CD4-positive, alpha-beta T cell (primary cell): ENCODE measurements around the gene C2orf69. TPM values are rescaled to one million over a fixed set of nuclear protein-coding genes. Genes with fewer than 3 reads are reported as not detected.

Experiments used
- ATAC-seq: fragments of 200-7000 bp; cut with Tn5 transposase; one replicate; pipeline ENCODE4 v1.10.0; 2022; ENCODE audit warnings: mild to moderate bottlenecking; ENCODE audit not compliant: poor library complexity
- CTCF ChIA-PET: fragments of 350-600 bp; sonication (Branson Sonifier 250); formaldehyde crosslinking; loops from one replicate; lab custom pipeline; 2021; ENCODE audit warnings: antibody characterized with exemption, inconsistent platforms; lab: Charles Lee
- POLR2A ChIA-PET: fragments of 350-600 bp; sonication (Branson Sonifier 250); formaldehyde crosslinking; loops from one replicate; lab custom pipeline; 2021; ENCODE audit warnings: antibody characterized with exemption, inconsistent platforms; lab: Charles Lee
- DNase-seq, 14 experiments: peaks; one replicate each; pipeline ENCODE4 v3.0.0-alpha.2; 2013 to 2020; ENCODE audit warnings: mixed read lengths in 2 of 14
- H3K27ac ChIP-seq, 2 donors: one replicate each; pipeline versions ENCODE4 v1.5.1 to v1.7.0; 2013; ENCODE audit warnings: low read length in 2 of 2, low read depth in 1 of 2, mild to moderate bottlenecking in 1 of 2
- H3K27me3 ChIP-seq, 2 experiments: 1 replicate in 1 of 2; 2 replicates in 1 of 2; pipeline versions ENCODE4 v1.6.1 to v1.7.0; 2013; ENCODE audit warnings: low read length in 2 of 2, control low read depth in 1 of 2, mild to moderate bottlenecking in 1 of 2, moderate library complexity in 1 of 2; ENCODE audit not compliant: insufficient read depth in 2 of 2, control insufficient read depth in 1 of 2
- H3K36me3 ChIP-seq: one replicate; pipeline ENCODE4 v1.6.1; 2013; ENCODE audit warnings: low read length, control low read depth; ENCODE audit not compliant: insufficient read depth
- H3K4me1 ChIP-seq: one replicate; pipeline ENCODE4 v1.6.1; 2013; ENCODE audit warnings: low read length, control low read depth; ENCODE audit not compliant: insufficient read depth
- H3K4me3 ChIP-seq: one replicate; pipeline ENCODE4 v1.5.1; 2013; ENCODE audit warnings: mild to moderate bottlenecking, low read length, moderate library complexity
- H3K9me3 ChIP-seq, 2 experiments: 1 replicate in 1 of 2; 2 replicates in 1 of 2; pipeline versions ENCODE4 v1.6.1 to v1.7.0; 2013; ENCODE audit warnings: low read length in 2 of 2, mild to moderate bottlenecking in 2 of 2, control low read depth in 1 of 2, moderate library complexity in 1 of 2; ENCODE audit not compliant: control insufficient read depth in 1 of 2, insufficient read depth in 1 of 2
- H3K27ac Mint-ChIP-seq: one replicate; pipeline ENCODE4 v1.8.0; 2020; ENCODE audit warnings: mixed read lengths
- H3K27me3 Mint-ChIP-seq: one replicate; pipeline ENCODE4 v1.8.0; 2021; ENCODE audit warnings: mixed read lengths
- H3K36me3 Mint-ChIP-seq: one replicate; pipeline ENCODE4 v1.8.0; 2021; ENCODE audit warnings: low read depth, mixed read lengths
- H3K4me1 Mint-ChIP-seq: one replicate; pipeline ENCODE4 v1.8.0; 2021; ENCODE audit warnings: low read depth, mixed read lengths
- H3K4me3 Mint-ChIP-seq: one replicate; pipeline ENCODE4 v1.8.0; 2020; ENCODE audit warnings: mild to moderate bottlenecking, mixed read lengths
- H3K9me3 Mint-ChIP-seq: one replicate; pipeline ENCODE4 v1.8.0; 2020; ENCODE audit warnings: mixed read lengths
- intact Hi-C, 2 experiments: fragments of 100-400 bp; cut with DNase I in 1 of 2; cut with micrococcal nuclease in 1 of 2; formaldehyde crosslinking; loops; one replicate each; pipeline versions ENCODE4 v1.15.1 to v1.9.0; 2023 to 2025; cut with DNase I, micrococcal nuclease
- total RNA-seq, 174 experiments: library from RNA in 2 of 174; stranded (reverse) in 2 of 174; gene quantifications; one replicate each; pipeline ENCODE4 v1.2.3 and lab custom pipeline; 2021 to 2026
- TF ChIP-seq, protein P1 (sequence below): fragments of 200-600 bp; IDR thresholded peaks from one replicate; pipeline ENCODE4 v1.8.0; 2022; ENCODE audit warnings: antibody characterized with exemption, mild to moderate bottlenecking

The C2orf69 gene
- total RNA-seq, 2 experiments from 2014 or later = 12.5 to 13.7 TPM

GRCh38 chr2:199933466-199933865 is 22.4 kb downstream of the C2orf69 start:
- Histone ChIP-seq H3K27ac (no peak overlapping the region), H3K27me3 (no peaks in the 10 kb centered on the region), H3K36me3 (peaks cover 49% of the 10 kb centered on the region), H3K9me3 (no peaks in the 10 kb centered on the region), H3K4me1 (no peaks in the 10 kb centered on the region), H3K4me3 (no peak overlapping the region)
- Mint-ChIP-seq H3K9me3 (no peaks in the 10 kb centered on the region), H3K36me3 (peaks cover 70% of the 10 kb centered on the region), H3K4me3 (no peak overlapping the region), H3K27ac (no peak overlapping the region), H3K4me1 (peaks cover 2% of the 10 kb centered on the region), H3K27me3 (no peaks in the 10 kb centered on the region)
- CTCF ChIA-PET = no interaction called here
- POLR2A ChIA-PET = no interaction called here
- intact Hi-C loops = no loop called here
- ATAC-seq = no peak
- DNase-seq = no peak
- TF ChIP-seq, protein P1, sequence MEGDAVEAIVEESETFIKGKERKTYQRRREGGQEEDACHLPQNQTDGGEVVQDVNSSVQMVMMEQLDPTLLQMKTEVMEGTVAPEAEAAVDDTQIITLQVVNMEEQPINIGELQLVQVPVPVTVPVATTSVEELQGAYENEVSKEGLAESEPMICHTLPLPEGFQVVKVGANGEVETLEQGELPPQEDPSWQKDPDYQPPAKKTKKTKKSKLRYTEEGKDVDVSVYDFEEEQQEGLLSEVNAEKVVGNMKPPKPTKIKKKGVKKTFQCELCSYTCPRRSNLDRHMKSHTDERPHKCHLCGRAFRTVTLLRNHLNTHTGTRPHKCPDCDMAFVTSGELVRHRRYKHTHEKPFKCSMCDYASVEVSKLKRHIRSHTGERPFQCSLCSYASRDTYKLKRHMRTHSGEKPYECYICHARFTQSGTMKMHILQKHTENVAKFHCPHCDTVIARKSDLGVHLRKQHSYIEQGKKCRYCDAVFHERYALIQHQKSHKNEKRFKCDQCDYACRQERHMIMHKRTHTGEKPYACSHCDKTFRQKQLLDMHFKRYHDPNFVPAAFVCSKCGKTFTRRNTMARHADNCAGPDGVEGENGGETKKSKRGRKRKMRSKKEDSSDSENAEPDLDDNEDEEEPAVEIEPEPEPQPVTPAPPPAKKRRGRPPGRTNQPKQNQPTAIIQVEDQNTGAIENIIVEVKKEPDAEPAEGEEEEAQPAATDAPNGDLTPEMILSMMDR = no peak

DNA sequence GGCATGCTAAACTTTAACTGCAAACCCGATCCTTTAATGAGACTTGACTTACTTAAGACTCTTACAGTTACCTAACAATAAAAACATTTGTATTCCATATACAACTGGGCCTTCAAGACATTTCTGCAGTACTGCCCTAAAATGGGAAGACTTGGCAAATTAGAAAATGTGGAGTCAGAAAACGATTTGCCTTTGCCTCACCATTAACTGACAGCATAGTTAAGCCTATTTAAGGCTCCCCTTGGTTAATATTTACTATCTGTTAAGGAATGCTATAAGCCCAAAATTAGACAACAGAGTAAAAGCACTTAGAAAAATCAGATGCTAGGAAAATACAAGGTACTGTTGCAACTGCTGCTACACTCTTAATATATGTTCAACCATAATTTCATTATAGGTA is 25.5 kb downstream of the C2orf69 start:
- DNase-seq (no peak), ATAC-seq (no peak)
- Histone ChIP-seq H3K4me1 (no peaks in the 10 kb centered on the region), H3K36me3 (peaks cover 49% of the 10 kb centered on the region), H3K27ac (no peak overlapping the region), H3K27me3 (no peaks in the 10 kb centered on the region), H3K9me3 (no peaks in the 10 kb centered on the region), H3K4me3 (no peak overlapping the region)
- no peak overlapping the region for H3K27ac Mint-ChIP-seq
- intact Hi-C loops = no loop called here
- no peaks in the 10 kb centered on the region for H3K9me3 Mint-ChIP-seq
- peaks cover 67% of the 10 kb centered on the region for H3K36me3 Mint-ChIP-seq
- ChIA-PET POLR2A (no interaction called here), CTCF (no interaction called here)
- H3K4me3 Mint-ChIP-seq = no peak overlapping the region
- H3K27me3 Mint-ChIP-seq = no peaks in the 10 kb centered on the region
- TF ChIP-seq, protein P1 = no peak
- H3K4me1 Mint-ChIP-seq = no peaks in the 10 kb centered on the region

- Histone ChIP-seq H3K27ac (no peak overlapping the region), H3K36me3 (peaks cover 43% of the 10 kb centered on the region), H3K4me1 (no peaks in the 10 kb centered on the region), H3K4me3 (no peak overlapping the region), H3K27me3 (no peaks in the 10 kb centered on the region), H3K9me3 (no peaks in the 10 kb centered on the region)
- Mint-ChIP-seq H3K4me3 (no peak overlapping the region), H3K9me3 (no peaks in the 10 kb centered on the region), H3K27ac (no peak overlapping the region), H3K27me3 (no peaks in the 10 kb centered on the region), H3K36me3 (peaks cover 73% of the 10 kb centered on the region), H3K4me1 (peaks cover 13% of the 10 kb centered on the region)
- TF ChIP-seq, protein P1 = no peak
- peak; percentile 65 for ATAC-seq
- intact Hi-C loops = loop anchor here in 1 of 2 experiments (10.0 kb wide), 1 partner anchor 1626 kb away; no protein-coding TSS in a partner anchor
- ChIA-PET CTCF (interaction anchor here (1.3 to 1.7 kb wide), 2 partner anchors 16 to 1626 kb away, joined by 4 read pairs; no protein-coding TSS in a partner anchor), POLR2A (interaction anchor here (0.7 to 1.2 kb wide), 2 partner anchors 17 to 425 kb away, joined by 3 read pairs; no protein-coding TSS in a partner anchor)
- peak in 3 of 14 experiments; percentile 19 to 25 (median 21) for DNase-seq
Observed at GRCh38 chr2:199940373-199940772, 29.3 kb downstream of the C2orf69 start.
